GM21360 (cell line): ENCODE results near the gene NEUROG2.
"Not testable (repeated sequence)": the region's sequence is repeated elsewhere in the genome, so short reads cannot be mapped to it uniquely, and the experiment has no call there.

Experiments used
- ATAC-seq: cut with Tn5 transposase; IDR thresholded peaks from one replicate; pipeline ENCODE4 v1.9.1; 2021; ENCODE audit warnings: mild to moderate bottlenecking, moderate library complexity; ENCODE audit not compliant: unreplicated experiment

NEUROG2 gene

GRCh38 chr4:112492321-112492720, 23.7 kb downstream of the NEUROG2 start:
- ATAC-seq = no peak

- not testable (repeated sequence) for ATAC-seq
Measured at GRCh38 chr4:112490808-112491207, 25.2 kb downstream of the NEUROG2 start.

- no peak for ATAC-seq
Measured at GRCh38 chr4:112485930-112486329, 30.1 kb downstream of the NEUROG2 start.

GRCh38 chr4:112473985-112474384, 42.0 kb downstream of the NEUROG2 start:
- no peak for ATAC-seq

GRCh38 chr4:112472318-112472717, 43.7 kb downstream of the NEUROG2 start:
- no peak for ATAC-seq
